HG02970 (cell line): ENCODE results near the gene FBXO42.
A peak's percentile ranks its signal among the peaks of the same experiment; 100 is the strongest.
"Not testable (repeated sequence)": the region's sequence is repeated elsewhere in the genome, so short reads cannot be mapped to it uniquely, and the experiment has no call there.

Experiments used
- ATAC-seq: cut with Tn5 transposase; IDR thresholded peaks from one replicate; pipeline ENCODE4 v1.9.1; 2021; ENCODE audit warnings: mild to moderate bottlenecking, moderate library complexity, moderate number of reproducible peaks; ENCODE audit not compliant: unreplicated experiment, low FRiP score

Gene FBXO42

DNA sequence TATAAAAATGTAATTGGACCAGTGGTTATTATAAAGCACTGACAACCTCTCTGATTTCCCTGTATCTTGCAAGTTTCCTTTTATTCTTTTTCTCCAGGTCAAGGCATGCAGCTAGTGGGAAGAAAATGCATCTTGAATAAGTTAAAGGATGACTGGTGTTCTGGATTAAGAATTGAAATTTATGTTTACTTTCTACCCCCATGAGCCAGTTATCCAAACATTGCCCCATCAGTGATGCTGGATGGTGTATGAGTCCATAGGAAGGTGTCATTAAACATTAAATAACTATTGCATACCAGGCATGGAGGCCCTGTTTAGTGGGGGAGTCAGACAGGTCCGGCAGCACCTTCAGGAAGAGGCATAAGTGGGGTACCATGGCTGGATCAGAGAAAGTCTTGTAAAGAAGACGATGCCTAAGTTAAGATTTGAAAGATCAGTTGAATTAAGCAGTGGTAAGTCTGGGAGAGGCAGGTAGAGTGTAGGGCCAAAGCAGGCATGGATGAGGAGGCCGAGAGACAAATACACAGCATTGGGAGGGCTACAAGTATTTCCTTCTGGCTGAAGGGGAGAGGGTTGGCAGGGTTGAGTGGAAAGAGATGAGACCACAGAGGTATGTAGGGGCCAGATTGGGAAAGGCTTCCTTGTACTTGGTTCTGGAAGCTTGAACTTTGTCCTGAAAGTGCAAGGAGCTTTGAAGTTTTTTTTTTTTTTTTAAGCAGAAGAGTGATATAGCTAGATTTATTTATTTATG lies 20.4 kb upstream of the FBXO42 start:
- ATAC-seq = no peak

- no peak for ATAC-seq
These were observed 19.4 kb upstream of the FBXO42 start for GRCh38 chr1:16371725-16372124.

GRCh38 chr1:16369821-16370220 lies 17.5 kb upstream of the FBXO42 start:
- ATAC-seq = no peak

- no peak for ATAC-seq
These were observed 15.9 kb upstream of the FBXO42 start for GRCh38 chr1:16367968-16368890.

GRCh38 chr1:16367258-16367967 lies 15.1 kb upstream of the FBXO42 start:
- ATAC-seq = peak; percentile 74

- peak; percentile 80 for ATAC-seq
These were observed 14.5 kb upstream of the FBXO42 start, which contains the start of gene SZRD1 for GRCh38 chr1:16366722-16367257. TSS of gene SZRD1 (plus strand) at chr1:16367242. CDS start at chr1:16367258, 16 bp downstream.

DNA sequence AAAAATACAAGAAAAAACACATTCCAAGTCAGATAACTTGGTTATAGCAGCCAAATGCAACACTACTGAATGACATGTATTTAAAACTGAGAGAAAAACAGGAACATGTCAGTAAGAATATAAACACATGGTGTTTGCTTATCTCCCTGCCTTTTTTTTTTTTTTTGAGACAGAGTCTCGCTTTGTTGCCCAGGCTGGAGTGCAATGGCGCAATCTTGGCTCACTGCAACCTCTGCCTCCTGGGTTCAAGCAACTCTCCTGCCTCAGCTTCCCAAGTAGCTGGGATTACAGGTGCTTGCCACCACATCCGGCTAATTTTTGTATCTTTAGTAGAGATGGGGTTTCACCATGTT lies 12.8 kb upstream of the FBXO42 start:
- ATAC-seq = not testable (repeated sequence)

DNA sequence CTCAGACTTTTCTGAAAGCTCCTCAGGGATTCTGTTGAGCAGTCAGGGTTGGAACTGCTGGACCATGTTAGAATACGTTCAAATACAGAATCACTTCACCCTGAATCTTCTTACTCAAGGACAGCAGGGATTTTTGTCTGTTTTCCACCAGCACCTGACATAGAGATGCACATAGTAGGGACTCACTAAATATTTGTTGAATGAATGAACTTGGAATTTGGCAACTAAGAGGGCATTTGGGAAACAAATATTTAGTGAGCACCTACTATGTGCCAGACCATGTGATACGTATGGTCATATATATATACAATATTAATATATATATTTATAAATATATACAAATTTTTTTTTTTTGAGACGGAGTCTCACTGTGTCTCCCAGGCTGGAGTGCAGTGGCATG lies 4.6 kb upstream of the FBXO42 start:
- no peak for ATAC-seq

DNA sequence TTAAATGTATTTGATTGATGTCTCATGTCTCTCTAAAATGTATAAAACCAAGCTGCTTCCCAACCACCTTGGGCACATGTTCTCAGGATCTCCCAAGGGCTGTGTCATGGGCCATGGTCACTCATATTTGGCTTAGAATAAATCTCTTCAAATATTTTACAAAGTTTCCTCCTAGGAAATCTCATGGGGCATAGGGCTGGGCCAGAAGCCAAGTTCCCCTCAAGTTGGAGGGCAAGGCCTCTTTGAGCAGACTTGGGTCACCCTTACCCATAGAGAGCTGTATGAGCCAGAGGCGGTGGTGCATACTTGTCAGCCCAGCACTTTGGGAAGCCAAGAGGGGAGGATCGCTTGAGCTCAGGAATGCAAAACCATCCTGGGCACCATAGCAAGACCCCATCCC lies 2.3 kb upstream of the FBXO42 start:
- ATAC-seq = no peak

GRCh38 chr1:16352842-16353535 lies 709 bp upstream of the FBXO42 start:
- no peak for ATAC-seq

- no peak for ATAC-seq
These were observed 755 bp downstream of the FBXO42 start for GRCh38 chr1:16351456-16351993.

DNA sequence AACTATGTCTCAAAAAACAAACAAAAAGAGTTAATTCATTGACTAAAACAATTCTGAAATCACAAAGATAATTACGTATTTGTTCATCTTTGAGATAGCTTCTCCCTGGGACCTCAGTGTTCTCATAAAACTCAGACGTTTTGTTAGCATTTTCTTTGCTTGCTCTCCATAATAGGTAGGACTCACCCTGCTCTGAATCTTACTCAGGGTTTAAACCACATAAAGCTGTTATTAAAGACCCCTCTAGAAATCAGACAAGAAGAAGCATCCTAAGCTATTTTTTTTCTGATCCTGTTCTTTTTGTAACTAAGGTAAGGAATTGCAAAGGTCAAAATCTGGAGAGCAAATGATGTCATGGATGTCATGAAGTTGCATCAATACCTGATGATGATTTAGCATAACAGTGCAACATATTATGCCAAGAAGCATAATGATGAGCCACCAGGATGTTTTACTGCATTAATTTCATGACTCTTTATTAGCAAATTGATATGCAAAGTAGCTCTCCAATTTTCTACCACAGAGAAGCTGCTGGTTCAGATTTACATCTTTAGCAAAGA lies 2.4 kb downstream of the FBXO42 start:
- ATAC-seq = no peak

DNA sequence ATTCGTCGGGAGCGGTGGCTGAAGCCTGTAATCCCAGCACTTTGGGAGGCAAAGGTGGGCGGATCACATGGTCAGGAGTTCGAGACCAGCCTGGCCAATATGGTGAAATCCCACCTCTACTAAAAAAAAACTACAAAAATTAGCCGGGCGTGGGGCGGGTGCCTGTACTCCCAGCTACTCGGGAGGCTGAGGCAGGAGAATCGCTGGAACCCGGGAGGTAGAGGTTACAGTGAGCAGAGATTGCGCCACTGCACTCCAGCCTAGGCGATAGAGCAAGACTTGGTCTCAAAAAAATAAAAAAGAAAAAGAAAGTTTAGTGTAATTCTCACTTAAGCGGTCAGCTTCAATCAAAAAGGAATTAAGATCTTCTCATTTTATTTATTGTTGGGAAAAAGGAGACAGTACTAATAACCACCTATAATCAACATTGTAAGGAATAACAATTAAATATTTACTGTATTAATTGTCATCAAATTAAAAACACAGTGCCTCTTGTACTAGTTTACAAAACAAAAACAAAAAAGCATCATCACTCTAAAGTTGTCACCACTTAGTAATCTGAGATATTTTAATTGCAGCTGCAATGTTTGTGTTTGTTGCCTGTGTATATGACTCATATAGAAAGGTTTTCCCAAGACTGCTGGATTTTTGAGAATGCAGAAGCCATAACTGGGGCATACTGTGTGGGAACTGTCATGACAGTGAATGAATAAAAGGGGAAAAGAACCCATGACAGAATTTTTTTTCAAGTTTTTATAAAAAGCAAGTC lies 3.7 kb downstream of the FBXO42 start:
- no peak for ATAC-seq

DNA sequence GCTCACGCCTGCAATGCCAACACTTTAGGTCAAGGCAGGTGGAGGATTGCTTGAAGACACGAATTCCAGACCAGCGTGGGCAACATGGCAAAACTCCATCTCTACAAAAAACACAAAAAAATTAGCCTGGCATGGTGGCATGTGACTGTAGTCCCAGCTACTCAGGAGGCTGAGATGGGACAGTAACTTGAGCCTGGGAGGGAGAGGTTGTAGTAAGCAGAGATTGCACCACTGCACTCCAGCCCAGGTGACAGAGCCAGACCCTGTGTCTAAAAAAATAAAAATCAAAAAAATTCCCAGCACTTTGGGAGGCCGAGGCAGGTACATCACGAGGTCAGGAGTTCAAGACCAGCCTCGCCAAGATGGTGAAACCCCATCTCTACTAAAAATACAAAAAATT lies 9.0 kb downstream of the FBXO42 start:
- not testable (repeated sequence) for ATAC-seq

GRCh38 chr1:16342331-16343062 lies 9.8 kb downstream of the FBXO42 start:
- ATAC-seq = no peak

GRCh38 chr1:16340673-16341072 lies 11.6 kb downstream of the FBXO42 start:
- no peak for ATAC-seq

GRCh38 chr1:16338961-16339360 lies 13.3 kb downstream of the FBXO42 start:
- ATAC-seq = no peak
